NCI-H510A treated with DMSO at 0.1 percent for 48 hours (cell line): ENCODE measurements around the gene NDFIP1.

Experiments used
- DNase-seq: peaks from one replicate; lab custom pipeline; 2025; lab: John Stamatoyannopoulos, UW

The NDFIP1 gene

GRCh38 chr5:142189813-142190212, 81.2 kb downstream of the NDFIP1 start:
- DNase-seq = no peak

- DNase-seq = no peak
Measured at GRCh38 chr5:142191776-142192175, 83.2 kb downstream of the NDFIP1 start.

GRCh38 chr5:142192286-142193113, 83.9 kb downstream of the NDFIP1 start:
- DNase-seq = no peak

GRCh38 chr5:142193114-142193428, 84.5 kb downstream of the NDFIP1 start:
- no peak for DNase-seq

GRCh38 chr5:142197098-142197497, 88.5 kb downstream of the NDFIP1 start:
- no peak for DNase-seq

GRCh38 chr5:142197781-142198180, 89.2 kb downstream of the NDFIP1 start:
- no peak for DNase-seq

GRCh38 chr5:142199388-142199787, 90.8 kb downstream of the NDFIP1 start:
- DNase-seq = no peak

- DNase-seq = no peak
Measured at GRCh38 chr5:142200387-142200786, 91.8 kb downstream of the NDFIP1 start.

- no peak for DNase-seq
Measured at GRCh38 chr5:142201471-142201887, 92.9 kb downstream of the NDFIP1 start.

GRCh38 chr5:142202282-142202681, 93.7 kb downstream of the NDFIP1 start:
- DNase-seq = no peak
